NCI-H2107 treated with DMSO at 0.1 percent for 48 hours (cell line): ENCODE results near the gene LRRC7.

Experiments used
- DNase-seq: peaks from one replicate; lab custom pipeline; 2025; ENCODE audit not compliant: unreplicated experiment; lab: John Stamatoyannopoulos, UW

Gene LRRC7

GRCh38 chr1:69587391-69587790 is 19.7 kb downstream of the LRRC7 start:
- no peak for DNase-seq

- DNase-seq = no peak
These were observed 22.1 kb downstream of the LRRC7 start for GRCh38 chr1:69589799-69590198.

- DNase-seq = no peak
These were observed 24.6 kb downstream of the LRRC7 start for GRCh38 chr1:69592341-69592740.

GRCh38 chr1:69595486-69595885 is 27.8 kb downstream of the LRRC7 start:
- DNase-seq = no peak

GRCh38 chr1:69611316-69611715 is 43.6 kb downstream of the LRRC7 start:
- DNase-seq = no peak

- DNase-seq = no peak
These were observed 45.7 kb downstream of the LRRC7 start for GRCh38 chr1:69613414-69613813.

GRCh38 chr1:69638673-69639072 is 71.0 kb downstream of the LRRC7 start:
- DNase-seq = no peak

- DNase-seq = no peak
These were observed 71.4 kb downstream of the LRRC7 start for GRCh38 chr1:69639159-69639558.

GRCh38 chr1:69643266-69643665 is 75.5 kb downstream of the LRRC7 start:
- DNase-seq = no peak

GRCh38 chr1:69645477-69645876 is 77.8 kb downstream of the LRRC7 start:
- no peak for DNase-seq

- no peak for DNase-seq
These were observed 80.8 kb downstream of the LRRC7 start for GRCh38 chr1:69648486-69648885.

- no peak for DNase-seq
These were observed 81.8 kb downstream of the LRRC7 start for GRCh38 chr1:69649383-69649990.

- no peak for DNase-seq
These were observed 83.1 kb downstream of the LRRC7 start for GRCh38 chr1:69650779-69651178.

- no peak for DNase-seq
These were observed 83.9 kb downstream of the LRRC7 start for GRCh38 chr1:69651656-69652055.

- DNase-seq = no peak
These were observed 90.2 kb downstream of the LRRC7 start for GRCh38 chr1:69657971-69658370.

- DNase-seq = no peak
These were observed 94.0 kb downstream of the LRRC7 start for GRCh38 chr1:69661686-69662085.

- DNase-seq = no peak
These were observed 94.6 kb downstream of the LRRC7 start for GRCh38 chr1:69662321-69662720.

- no peak for DNase-seq
These were observed 103.8 kb downstream of the LRRC7 start for GRCh38 chr1:69671363-69672010.

GRCh38 chr1:69673321-69673720 is 105.6 kb downstream of the LRRC7 start:
- no peak for DNase-seq

- DNase-seq = no peak
These were observed 112.2 kb downstream of the LRRC7 start for GRCh38 chr1:69679965-69680364.

GRCh38 chr1:69686367-69686984 is 118.8 kb downstream of the LRRC7 start:
- no peak for DNase-seq

- no peak for DNase-seq
These were observed 120.5 kb downstream of the LRRC7 start for GRCh38 chr1:69688193-69688592.

- DNase-seq = no peak
These were observed 123.5 kb downstream of the LRRC7 start for GRCh38 chr1:69691179-69691578.
